Measurements from ENCODE around the gene PI4KA.
"Not testable (repeated sequence)": the region's sequence is repeated elsewhere in the genome, so short reads cannot be mapped to it uniquely, and the experiment has no call there.

PI4KA gene

GRCh38 chr22:20844055-20845037, 14.3 kb downstream of the PI4KA start:
- DNase-seq: no peak

GRCh38 chr22:20843501-20843900, 15.1 kb downstream of the PI4KA start:
- no peak for DNase-seq

GRCh38 chr22:20840646-20841371, 17.8 kb downstream of the PI4KA start:
- DNase-seq: peak; percentile 47

DNA sequence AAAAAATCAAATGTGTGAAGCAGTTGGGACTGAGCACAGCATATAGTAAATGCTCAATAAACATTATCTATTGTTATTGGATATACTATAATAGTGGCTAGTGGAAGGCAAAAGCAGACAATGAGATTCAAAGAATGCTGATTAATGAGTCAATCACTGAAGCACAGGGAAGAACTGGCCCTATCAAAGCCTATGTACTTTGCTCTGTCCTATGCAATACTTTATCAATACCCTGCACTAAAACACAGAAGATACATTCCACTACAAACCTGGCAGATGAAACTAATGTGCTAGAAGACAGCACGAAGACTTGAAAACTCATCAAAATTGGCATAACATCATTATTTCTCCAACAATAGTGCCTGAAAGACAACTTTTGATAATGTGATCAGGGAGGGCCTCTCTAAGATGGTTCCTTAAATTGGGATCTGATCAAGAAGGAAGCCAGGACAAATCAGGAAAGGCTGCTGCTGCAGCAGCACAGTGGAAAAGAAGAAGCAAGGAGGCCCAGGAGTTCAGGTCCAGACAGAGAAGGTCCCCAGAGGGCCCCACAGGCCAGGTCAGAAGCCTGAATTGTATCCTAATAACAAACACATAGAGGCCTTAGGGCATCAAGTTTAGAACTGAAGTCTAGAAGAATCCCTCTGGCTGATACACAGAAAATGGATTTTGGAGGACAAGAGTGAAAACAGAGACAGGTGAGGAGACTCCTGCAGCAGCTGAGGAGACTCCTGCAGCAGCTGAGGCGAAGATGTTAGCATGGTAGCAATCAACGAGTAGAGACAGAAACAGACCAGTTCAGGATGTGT, 18.6 kb downstream of the PI4KA start:
- DNase-seq: no peak

GRCh38 chr22:20839354-20839753, 19.3 kb downstream of the PI4KA start:
- DNase-seq: not testable (repeated sequence)

DNA sequence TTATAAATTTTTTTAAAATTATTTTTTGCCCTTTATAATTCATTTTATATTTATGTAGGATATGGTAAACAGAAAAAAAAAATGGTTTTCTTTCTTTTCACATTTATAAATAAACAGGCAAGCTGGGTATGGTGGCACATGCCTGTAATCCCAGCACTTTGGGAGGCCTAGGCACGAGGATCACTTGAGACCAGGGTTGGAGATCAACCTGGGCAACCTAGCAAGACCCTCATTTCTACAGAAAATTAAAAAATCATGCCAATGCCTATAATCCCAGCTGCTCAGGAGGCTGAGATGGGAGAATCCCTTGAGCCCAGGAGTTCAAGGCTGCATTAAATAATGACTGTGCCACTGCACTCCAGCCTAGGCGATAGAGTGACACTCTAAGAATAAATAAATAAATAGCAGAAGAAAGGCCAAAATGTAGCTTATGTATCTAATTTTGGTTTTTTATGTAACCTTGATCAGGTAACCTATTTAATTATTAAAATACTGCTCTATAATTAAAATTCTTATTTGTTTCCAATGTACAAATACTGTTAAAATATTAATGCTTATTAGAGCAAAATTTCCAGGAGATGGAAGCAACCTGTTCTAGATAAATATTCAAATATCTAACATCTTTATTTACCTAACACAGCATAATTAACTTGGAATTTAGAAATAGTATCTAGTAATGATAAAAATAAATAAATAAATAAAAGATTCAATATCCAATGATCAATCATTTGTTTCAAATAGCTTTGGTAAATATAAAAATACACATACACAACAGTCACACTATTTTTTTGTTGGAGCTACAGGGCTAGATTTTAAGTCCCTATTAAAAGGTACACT, 21.4 kb downstream of the PI4KA start:
- no peak for DNase-seq

DNA sequence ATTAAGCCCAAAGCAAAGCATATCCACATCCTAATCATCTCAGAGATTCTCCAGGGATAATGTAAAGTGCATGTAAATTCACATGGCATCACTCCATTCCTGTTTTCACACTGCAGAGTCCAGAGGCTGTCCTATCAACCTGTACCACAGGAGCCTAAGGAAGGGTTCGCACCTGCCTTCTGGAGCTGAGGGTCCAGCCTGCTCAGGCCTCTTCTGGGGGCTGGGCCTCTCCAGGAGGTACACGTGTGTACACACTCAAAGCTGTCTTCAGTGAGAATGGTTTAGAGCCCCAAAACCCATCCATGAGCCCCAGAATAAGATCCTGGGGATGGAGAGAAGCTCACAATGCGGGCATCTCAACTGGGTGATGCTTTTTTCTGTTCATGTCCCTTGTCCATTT, 23.9 kb downstream of the PI4KA start:
- no peak for DNase-seq

GRCh38 chr22:20834206-20834605, 24.4 kb downstream of the PI4KA start:
- DNase-seq: no peak

GRCh38 chr22:20833225-20833665, 25.4 kb downstream of the PI4KA start:
- no peak for DNase-seq

GRCh38 chr22:20829491-20830134, 29.0 kb downstream of the PI4KA start:
- no peak for DNase-seq

- not testable (repeated sequence) for DNase-seq
Observed at GRCh38 chr22:20826373-20827152, 32.0 kb downstream of the PI4KA start.

GRCh38 chr22:20825624-20826023, 33.0 kb downstream of the PI4KA start:
- DNase-seq: no peak

DNA sequence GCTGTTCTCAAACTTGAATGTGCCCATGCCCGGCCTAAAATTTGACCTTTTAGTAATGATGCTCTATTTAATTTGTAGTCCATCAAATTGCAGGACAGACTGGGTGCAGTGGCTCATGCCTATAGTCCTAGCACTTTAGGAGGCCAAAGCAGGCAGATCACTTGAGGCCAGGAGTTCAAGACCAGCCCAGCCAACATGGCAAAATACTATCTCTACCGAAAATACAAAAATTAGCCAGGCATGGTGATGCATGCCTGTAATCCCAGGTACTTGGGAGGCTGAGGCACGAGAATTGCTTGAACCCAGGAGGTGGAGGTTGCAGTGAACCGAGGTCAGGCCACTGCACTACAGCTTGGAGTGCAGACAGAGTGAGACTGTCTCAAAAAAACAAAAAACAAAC, 33.4 kb downstream of the PI4KA start:
- not testable (repeated sequence) for DNase-seq

DNA sequence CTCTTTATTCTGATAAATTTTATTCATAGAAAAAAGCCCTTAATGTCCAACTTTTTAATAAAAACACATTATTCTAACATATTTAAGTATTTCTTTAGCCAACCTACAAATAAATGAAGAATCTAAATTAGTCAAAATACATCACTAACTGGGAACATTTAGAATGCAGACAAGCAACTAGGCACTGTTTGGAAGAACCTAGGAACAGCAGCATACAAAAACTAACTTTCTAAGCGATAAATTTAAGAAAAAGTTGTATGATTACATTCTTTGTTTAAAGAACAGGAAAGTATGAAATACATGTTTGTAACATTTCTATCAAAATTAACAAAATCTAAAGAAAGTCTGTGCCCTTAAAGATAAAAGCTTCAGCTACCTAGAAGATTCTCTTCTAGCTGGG, 35.3 kb downstream of the PI4KA start:
- DNase-seq: no peak

GRCh38 chr22:20822240-20822639, 36.4 kb downstream of the PI4KA start:
- DNase-seq: no peak

GRCh38 chr22:20821717-20822239, 36.8 kb downstream of the PI4KA start:
- DNase-seq: not testable (repeated sequence)

DNA sequence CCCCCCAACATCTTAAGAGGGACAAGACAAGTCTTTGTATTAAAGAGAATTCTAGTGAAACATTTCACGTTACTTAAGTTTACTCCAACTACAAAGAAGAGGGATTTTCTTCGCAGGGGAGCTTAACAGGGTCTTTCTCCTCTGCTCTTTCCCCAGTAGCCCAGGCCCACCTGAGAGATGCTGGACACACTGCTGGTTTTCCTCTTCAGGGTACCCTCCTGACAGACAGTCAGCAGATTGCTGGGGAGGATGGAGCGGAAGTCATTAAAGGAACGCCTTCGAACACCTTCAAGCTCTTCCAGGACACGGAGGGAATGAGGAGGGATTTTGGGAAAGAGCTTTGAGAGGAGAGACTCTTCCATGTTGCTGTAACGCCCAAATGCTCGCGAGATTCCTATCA, 39.1 kb downstream of the PI4KA start:
- DNase-seq: no peak

DNA sequence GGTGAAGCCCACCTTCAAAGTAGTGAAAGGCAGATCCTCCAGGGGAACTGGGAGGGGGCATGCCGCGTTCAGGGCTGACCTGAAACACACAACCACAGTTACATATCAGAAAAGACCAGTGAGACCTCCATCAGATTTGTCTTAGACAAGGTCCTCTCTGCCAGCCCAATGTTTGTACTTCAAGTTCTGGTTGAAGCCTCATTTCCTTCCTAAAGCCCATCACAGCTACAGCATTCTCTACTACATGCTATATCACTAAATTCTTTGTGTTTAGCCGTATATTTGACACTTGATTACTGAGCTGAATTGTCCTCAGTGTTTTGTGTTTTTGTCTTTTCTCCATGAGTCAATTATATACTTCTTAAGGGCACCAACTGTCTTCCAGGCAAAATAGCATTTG, 40.1 kb downstream of the PI4KA start:
- DNase-seq: no peak

DNA sequence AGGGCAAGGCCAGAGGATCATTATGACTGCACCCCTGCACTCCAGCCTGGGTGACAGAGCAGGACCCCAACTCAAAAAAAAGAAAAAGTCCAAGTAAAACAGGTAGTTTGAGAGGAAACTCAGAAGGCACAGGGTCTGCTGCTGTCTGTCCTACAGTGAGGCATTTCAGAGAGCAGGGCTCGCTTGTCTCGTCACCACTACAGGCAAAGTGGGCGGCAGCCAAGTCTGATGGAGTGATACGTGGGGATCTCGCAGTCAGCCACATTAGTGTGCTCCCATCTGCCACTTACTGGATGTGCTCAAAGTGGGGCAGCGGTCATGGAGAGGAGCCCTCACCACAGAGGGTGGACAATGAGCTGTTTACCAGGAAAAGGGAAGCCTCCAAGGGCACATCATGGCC, 42.1 kb downstream of the PI4KA start:
- no peak for DNase-seq

- no peak for DNase-seq
Observed at GRCh38 chr22:20815477-20816050, 43.0 kb downstream of the PI4KA start.

Data from activated CD4-positive, alpha-beta T cell treated with anti-CD3 and anti-CD28 coated beads for 48 hours (primary cell).